K562 (cell line): ENCODE data around the gene DENND1A. TPM values are rescaled to one million over a fixed set of nuclear protein-coding genes. Genes with fewer than 3 reads are reported as not detected.

ENCODE experiments used
- ATF2 ChIP-seq: sonication (generic); formaldehyde crosslinking; IDR thresholded peaks from 2 replicates; pipeline ENCODE4 v1.8.1; 2022; ENCODE audit warnings: missing genetic modification reagents
- CBFB ChIP-seq: sonication (generic); formaldehyde crosslinking; IDR thresholded peaks from 2 replicates; pipeline ENCODE4 v1.4.0; 2020; ENCODE audit warnings: mild to moderate bottlenecking, missing genetic modification reagents
- CBX3 ChIP-seq, 2 experiments: IDR thresholded peaks; 1 replicate in 1 of 2; 2 replicates in 1 of 2; pipeline ENCODE4 v1.6.1; 2012; ENCODE audit warnings: inconsistent platforms in 2 of 2, low read length in 2 of 2, borderline replicate concordance in 1 of 2, control low read depth in 1 of 2
- CUX1 ChIP-seq: fragments of 200-800 bp; sonication (Bioruptor generic); IDR thresholded peaks from 2 replicates; pipeline ENCODE4 v1.6.1; 2016; ENCODE audit warnings: missing genetic modification characterization, missing compliant biosample characterization
- E2F5 ChIP-seq: sonication (generic); formaldehyde crosslinking; IDR thresholded peaks from 2 replicates; pipeline ENCODE4 v1.8.0; 2022; ENCODE audit warnings: mild to moderate bottlenecking, missing genetic modification reagents
- MXD1 ChIP-seq: fragments of 250-450 bp; sonication (Bioruptor Pico); IDR thresholded peaks from 2 replicates; pipeline ENCODE4 v1.8.0; 2021; ENCODE audit warnings: borderline replicate concordance, mild to moderate bottlenecking, moderate library complexity; ENCODE audit not compliant: poor library complexity, severe bottlenecking
- MXI1 ChIP-seq: IDR thresholded peaks from 2 replicates; pipeline ENCODE4 v1.6.1; 2011; ENCODE audit warnings: low read depth, mild to moderate bottlenecking, improper control_type of control experiment, low read length
- NUFIP1 ChIP-seq: fragments of 450-650 bp; IDR thresholded peaks from 2 replicates; pipeline ENCODE4 v1.6.1; 2018; ENCODE audit not compliant: partially characterized antibody
- YY1 ChIP-seq, 3 experiments: IDR thresholded peaks; 2 replicates each; pipeline ENCODE4 v1.6.1; 2011; ENCODE audit warnings: low read length in 2 of 3, mild to moderate bottlenecking in 2 of 3, moderate library complexity in 2 of 3, borderline replicate concordance in 1 of 3, control low read depth in 1 of 3, low read depth in 1 of 3; ENCODE audit not compliant: insufficient read depth in 3 of 3, insufficient replicate concordance in 2 of 3, control insufficient read depth in 1 of 3, insufficient read length in 1 of 3; ENCODE audit errors: extremely low read depth in 1 of 3
- ZNF277 ChIP-seq: fragments of 250-450 bp; sonication (Bioruptor Pico); IDR thresholded peaks from 2 replicates; pipeline ENCODE4 v1.8.0; 2022; ENCODE audit warnings: inconsistent platforms, mild to moderate bottlenecking, moderate library complexity, borderline replicate concordance
- ZNF280A ChIP-seq: fragments of 450-650 bp; IDR thresholded peaks from 2 replicates; pipeline ENCODE4 v1.6.1; 2018; ENCODE audit warnings: mild to moderate bottlenecking, low read depth; ENCODE audit not compliant: partially characterized antibody
- polyA plus RNA-seq, 8 experiments: library from polyadenylated mRNA; depleted of rRNA in 4 of 8; stranded (reverse) in 5 of 8; unstranded in 3 of 8; fragments of >200 nt; fragmentation: Nextera tagmentation in 2 of 8; fragmentation: Illumina TruSeq in 1 of 8; extraction: Ambion mirVana in 2 of 8; extraction: Trizol in 1 of 8; gene quantifications; 2 replicates each; pipeline versions ENCODE4 v1.2.1 to v1.2.3, GENCODE V29; 2011 to 2014; ENCODE audit warnings: inconsistent platforms in 1 of 8, missing spikeins in 1 of 8
- total RNA-seq, 7 experiments: library from RNA; depleted of rRNA in 6 of 7; stranded (reverse); fragments of >200 nt in 6 of 7; fragmentation: Illumina TruSeq in 2 of 7; extraction: Trizol in 2 of 7; gene quantifications; 2 replicates each; pipeline versions ENCODE4 v1.2.1 to v1.2.3, GENCODE V29; 2011 to 2021; ENCODE audit warnings: low replicate concordance in 1 of 7

The DENND1A gene
- total and polyA plus RNA-seq, 9 of the 15 experiments (the other 6 are each of a cell fraction or from before 2014, with no cell fraction given), result 7.6 to 29.5 (median 15.7) TPM

GRCh38 chr9:123360161-123361085, 569.5 kb downstream of the DENND1A start (continued):
- peak in 1 of 2 experiments; percentile 9; a peak in 1 of 3 replicates for TF ChIP-seq CBX3 (IDR thresholded peaks at IDR 0.05; ENCODE audit: borderline replicate concordance in 1 of 2, low read length in 2 of 2)
- TF ChIP-seq NUFIP1, result no peak
- TF ChIP-seq CBFB (CRISPR knock-in tag), result 0 out of 2 replicates have a peak, but pooled peaks have one; percentile 48
- 0 out of 2 replicates have a peak, but pooled peaks have one; percentile 22 for TF ChIP-seq E2F5 (CRISPR knock-in tag)
- no peak for TF ChIP-seq CUX1 (CRISPR knock-in tag)
- peak; percentile 91 for TF ChIP-seq MXI1
- peak in 1 of 3 experiments; percentile 58 for TF ChIP-seq YY1 (IDR thresholded peaks at IDR 0.05; ENCODE audit: borderline replicate concordance in 1 of 3, control insufficient read depth in 1 of 3, extremely low read depth in 1 of 3, insufficient read depth in 3 of 3, insufficient read length in 1 of 3, insufficient replicate concordance in 2 of 3, low read depth in 1 of 3, low read length in 2 of 3)
- no peak for TF ChIP-seq ATF2 (CRISPR knock-in tag)
- no peak for TF ChIP-seq ZNF280A
- TF ChIP-seq ZNF277, result no peak
- no peak for TF ChIP-seq MXD1 (CRISPR knock-in tag)
